Endometrial microvascular endothelial cells (primary cell): ENCODE results near the gene HTR1D. TPM values are rescaled to one million over a fixed set of nuclear protein-coding genes. Genes with fewer than 3 reads are reported as not detected.
"Not testable (repeated sequence)": the region's sequence is repeated elsewhere in the genome, so short reads cannot be mapped to it uniquely, and the experiment has no call there.

ENCODE experiments used
- in situ Hi-C: cut with HindIII; loops from 2 replicates; pipeline ENCODE4 v1.10.0; 2017; ENCODE audit warnings: low sequenced_read_pairs, low pct_unique_long_range_greater_than_20kb; ENCODE audit errors: inconsistent ontology term
- total RNA-seq: library from RNA; depleted of rRNA; stranded (reverse); fragments of >200 nt; gene quantifications from one replicate; pipeline ENCODE4 v1.2.3, GENCODE V29; 2015; ENCODE audit errors: inconsistent ontology term

HTR1D gene
- total RNA-seq = 11.7 TPM

DNA sequence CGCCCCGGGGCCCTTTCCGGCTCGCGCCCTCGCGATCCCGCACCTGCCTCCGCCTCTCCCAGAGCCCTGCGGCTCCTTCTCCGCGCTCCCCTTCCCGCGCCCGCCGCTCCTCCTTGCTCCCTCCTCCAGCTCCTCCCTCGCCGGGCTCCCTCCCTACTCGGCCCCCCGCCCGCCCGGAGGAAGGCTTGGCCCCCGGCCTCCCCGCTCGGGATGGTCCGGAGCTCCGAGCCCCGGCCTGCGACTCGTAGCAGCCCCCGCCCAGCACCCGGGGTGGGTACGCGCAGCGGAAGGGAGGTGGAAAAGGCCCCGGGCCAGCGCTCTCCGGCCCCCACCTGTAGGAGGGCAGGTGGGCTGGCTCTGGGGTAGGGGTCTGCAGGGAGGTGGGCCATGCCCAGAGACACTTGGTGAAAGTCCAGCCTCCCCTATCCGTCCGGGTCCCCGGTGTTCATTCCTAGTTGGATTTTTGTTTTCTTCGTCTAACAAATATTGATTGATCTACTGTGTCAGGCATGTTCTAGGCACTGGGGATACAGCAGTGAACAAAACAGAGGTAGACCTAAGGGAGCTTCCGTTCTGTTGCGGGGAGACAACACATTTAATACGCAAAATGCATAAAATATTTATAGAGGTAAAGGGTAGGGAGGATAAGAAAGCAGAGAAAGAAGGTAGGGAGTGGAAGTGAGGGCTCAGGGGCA lies at the start of gene HTR1D:
HTR1D (minus strand) TSS at position 82 of the 695 bp plus-strand sequence. CDS start 23,283 bp downstream, outside the sequence.
- in situ Hi-C loops = no loop called here

DNA sequence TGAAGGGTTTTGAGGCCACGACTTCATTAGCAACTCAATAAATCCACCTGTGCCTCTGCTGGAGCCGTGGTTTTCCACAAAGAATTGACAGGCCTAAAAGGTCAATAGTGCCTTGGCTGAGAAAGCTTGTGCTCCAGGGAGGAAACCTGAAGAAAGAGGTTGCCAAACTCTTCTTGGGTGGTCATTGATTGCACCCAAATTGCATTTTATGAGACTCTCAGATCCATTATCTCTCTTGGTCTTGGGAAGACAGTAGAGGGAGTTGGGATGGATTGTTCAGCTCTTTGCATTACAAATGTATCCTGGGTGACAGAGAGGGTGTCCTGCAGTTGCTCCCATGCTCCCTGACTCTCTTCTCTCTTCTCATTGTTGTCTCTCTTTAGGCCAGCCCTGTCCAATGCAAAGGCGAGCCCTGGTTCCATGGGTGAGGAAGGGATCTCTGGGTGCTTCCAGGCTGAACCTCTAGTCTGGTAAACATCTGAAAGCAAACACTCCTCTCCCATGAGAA lies 46.1 kb upstream of the HTR1D start:
- in situ Hi-C loops = no loop called here

GRCh38 chr1:23258082-23258481 lies 40.8 kb upstream of the HTR1D start:
- in situ Hi-C loops = not testable (repeated sequence)

DNA sequence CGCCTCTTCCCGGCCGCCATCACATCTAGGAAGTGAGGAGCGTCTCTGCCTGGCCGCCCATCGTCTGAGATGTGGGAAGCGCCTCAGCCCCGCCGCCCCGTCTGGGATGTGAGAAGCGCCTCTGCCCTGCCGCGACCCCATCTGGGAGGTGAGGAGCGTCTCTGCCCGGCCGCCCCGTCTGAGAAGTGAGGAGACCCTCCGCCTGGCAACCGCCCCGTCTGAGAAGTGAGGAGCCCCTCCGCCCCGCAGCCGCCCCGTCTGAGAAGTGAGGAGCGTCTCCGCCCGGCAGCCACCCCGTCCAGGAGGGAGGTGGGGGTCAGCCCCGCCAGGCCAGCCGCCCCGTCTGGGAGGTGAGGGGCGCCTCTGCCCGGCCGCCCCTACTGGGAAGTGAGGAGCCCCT lies 40.1 kb upstream of the HTR1D start:
- in situ Hi-C loops = not testable (repeated sequence)

DNA sequence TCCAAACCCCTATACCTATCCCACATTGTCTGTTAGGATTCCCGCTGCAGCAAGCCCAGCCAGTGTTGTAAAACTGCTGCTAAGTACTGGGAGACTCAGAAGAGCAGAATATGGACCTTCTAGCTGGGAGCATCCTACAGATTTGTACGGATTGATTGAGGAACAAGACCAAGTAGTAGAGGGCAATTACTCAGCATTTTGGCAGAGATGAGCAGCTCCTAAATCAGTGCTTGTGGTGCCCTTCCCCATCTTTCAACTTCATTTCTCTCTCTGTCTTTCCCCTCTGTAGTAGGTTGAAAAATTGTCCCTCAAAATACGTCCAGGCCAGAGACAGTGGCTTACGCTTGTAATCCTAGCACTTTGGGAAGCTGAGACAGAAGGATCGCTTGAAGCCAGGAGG lies 37.3 kb upstream of the HTR1D start:
- in situ Hi-C loops = no loop called here

DNA sequence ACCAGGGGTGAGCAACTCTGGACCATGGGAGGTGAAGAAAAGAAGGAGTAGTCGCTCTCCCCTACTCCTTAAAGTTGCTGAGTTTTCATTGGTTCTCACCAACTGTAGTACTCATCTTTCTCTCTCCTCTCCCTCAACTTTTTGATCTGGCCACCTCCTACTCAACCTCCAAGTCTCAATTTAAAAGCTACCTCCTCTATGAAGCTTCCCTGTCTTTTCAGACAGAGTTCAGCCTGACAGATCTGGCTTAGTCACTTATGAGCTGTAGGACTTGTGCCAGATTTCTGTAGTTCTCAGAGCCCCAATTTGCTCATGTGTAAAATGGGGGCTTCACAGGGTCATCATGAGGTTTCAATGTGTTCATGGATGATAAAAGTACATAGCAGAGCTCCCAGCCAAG lies 34.5 kb upstream of the HTR1D start:
- in situ Hi-C loops = no loop called here

DNA sequence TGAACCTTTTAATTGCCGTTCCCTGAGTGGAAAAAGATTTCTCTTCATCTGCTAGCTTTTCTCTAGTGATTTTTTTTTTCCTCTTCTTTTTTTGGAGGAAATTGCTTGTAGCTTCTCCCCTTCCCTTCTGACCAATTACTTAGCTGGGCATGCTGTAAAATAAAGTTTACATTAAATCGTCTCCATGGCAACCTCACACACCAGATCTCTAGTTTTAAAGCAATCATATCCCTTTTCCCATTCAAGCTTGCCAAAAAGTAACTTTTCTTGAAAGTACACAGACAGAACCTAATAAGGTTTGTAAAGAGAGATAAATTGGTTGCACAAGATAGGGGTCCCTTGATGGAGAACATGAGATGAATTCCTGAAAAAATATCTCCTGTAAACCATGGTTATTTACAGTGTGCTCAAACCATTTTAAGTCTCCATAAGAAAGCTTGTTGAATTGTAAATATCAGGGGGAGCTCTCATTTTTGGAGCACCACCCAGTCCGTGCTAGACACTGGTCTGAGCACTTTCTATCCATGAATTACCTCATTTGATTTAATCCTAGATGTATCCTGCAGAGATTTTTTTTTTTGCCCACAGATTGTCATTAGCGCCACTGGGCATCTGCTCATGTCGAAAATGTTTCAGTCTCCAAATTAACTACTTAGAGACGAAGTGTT lies 32.6 kb upstream of the HTR1D start:
- in situ Hi-C loops = no loop called here

DNA sequence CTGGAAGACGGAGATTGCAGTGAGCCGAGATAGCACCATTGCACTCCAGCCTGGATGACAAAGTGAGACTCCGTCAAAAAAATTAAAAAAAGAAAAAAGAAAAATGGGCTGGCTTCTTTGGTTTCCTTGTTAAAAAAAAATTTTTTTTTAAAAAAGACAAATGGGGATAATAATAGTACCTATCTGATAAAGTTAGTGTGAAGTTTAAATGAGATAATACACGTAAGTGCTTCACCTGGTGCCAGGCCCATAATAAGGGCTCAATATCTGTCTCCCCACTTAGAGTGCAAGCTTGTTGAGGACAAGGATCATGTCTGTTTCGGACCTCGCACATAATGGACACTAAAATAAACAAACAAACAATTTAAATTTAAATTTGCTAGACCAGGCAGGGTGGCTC lies 30.0 kb upstream of the HTR1D start:
- in situ Hi-C loops = no loop called here

GRCh38 chr1:23246274-23246673 lies 29.0 kb upstream of the HTR1D start:
- in situ Hi-C loops = no loop called here

DNA sequence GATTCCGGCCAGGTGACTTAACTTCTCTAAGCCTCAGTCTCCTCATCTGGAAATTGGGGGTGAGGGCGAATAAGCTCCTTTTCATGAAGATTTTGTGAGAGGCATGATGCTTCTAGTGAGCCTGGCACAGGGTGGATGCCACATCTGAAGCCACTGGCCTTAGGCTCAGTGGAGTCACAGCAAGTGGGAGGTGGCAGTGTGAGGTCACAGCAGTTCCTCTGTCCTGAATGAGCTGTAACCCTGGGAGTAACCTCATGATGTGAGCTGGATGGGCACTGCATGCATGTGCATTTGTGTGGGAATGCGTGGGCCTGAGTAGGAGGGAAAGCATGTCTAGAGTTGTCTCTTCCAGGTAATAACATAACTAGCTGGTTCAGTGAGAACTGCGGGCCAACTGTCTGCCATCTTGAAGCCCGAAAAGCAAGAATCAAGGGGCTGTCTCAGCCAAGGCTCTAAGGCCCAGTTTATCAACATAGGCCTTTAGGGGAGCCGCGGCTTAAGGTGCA lies 27.0 kb upstream of the HTR1D start:
- in situ Hi-C loops = no loop called here

GRCh38 chr1:23242414-23242813 lies 25.1 kb upstream of the HTR1D start:
- in situ Hi-C loops = no loop called here

- in situ Hi-C loops = no loop called here
Observed at GRCh38 chr1:23239638-23240295, 22.5 kb upstream of the HTR1D start.

DNA sequence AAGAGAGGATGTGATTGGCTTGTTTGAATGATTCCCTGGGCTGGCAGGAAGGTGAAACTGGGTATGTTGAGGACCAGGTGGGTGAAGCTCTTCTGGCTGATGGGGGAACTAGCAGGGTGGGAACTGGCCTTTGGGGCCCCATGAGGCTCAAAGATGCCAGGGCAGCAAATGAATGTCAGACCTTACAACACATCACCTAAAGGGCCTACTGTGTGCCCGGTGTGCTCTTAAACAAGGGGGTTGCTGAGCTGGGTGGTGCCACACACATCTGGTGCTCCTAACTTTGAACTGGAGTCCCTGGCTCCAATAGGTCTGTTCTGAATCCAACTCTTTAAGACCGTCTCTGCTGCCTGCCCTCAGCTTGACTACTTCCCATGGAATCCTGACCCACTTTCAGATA lies 21.3 kb upstream of the HTR1D start:
- in situ Hi-C loops = no loop called here

- in situ Hi-C loops = no loop called here
Observed at GRCh38 chr1:23237508-23237907, 20.2 kb upstream of the HTR1D start.

DNA sequence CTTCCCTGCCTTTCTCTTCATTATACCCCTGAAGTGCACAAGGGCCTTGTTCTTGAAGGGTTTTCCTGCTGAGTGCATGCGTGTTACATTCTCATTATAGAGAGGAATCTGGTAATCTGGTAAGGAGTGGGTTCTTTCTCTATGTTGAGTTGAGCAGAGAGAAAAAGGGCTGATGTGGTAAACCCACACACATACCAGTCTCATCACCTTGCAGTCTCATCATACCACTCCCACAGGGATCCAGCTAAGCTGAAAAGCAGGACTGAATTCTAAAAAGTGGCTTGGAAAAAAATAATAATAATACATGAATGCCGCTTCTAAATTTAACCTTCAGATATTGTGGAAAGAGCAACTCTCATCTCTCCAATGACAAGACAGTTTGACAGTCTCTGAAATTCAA lies 10.5 kb upstream of the HTR1D start:
- in situ Hi-C loops = no loop called here

DNA sequence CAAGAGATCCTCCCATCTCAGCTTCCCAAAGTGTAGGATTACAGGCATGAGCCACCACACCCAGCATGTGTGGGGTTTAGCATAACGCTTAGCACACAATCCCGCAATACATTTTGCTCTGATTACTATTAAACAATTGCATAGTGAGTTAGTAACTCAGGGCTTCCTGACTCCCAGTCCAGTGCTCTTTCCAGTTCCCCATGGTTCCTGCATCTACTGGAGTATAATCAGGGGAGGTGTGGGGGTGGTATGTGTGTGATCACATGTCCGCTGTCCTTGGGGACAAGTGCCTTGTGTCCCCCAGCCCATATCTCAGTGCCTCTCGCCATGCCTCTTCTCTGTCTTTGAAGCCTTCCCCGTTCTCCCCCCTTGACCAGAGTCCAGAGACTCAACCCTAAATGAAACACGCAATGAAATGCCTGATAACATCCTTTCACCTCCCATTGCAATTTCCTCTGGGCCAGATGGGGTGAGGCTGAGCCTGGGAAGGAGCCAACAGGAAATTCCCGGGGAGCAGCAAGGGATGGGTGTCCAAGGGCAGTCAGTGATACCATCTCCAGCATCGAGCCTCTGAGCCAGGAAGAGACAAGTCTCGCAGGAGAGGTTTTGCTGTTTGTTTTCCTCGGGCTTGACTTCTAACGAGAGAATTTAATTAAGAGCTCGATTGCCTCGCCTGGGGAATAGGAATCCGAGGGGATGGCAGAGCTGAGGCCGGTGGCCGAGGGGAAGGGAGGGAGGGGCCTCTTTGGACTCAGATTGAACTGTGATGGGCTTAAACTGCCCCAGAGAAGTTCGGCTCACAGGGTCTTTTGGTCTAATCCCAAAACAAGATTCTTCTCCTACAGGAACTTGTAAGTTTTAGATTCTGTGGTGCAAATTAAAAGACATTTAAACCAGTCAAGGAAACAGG lies 7.7 kb upstream of the HTR1D start:
- in situ Hi-C loops = no loop called here

- in situ Hi-C loops = not testable (repeated sequence)
Observed at GRCh38 chr1:23223963-23224362, 6.7 kb upstream of the HTR1D start.

- in situ Hi-C loops = not testable (repeated sequence)
Observed at GRCh38 chr1:23223490-23223951, 6.2 kb upstream of the HTR1D start.

GRCh38 chr1:23222742-23223141 lies 5.4 kb upstream of the HTR1D start:
- in situ Hi-C loops = no loop called here
